ENCODE measurements around the gene WWOX.

Gene WWOX

DNA sequence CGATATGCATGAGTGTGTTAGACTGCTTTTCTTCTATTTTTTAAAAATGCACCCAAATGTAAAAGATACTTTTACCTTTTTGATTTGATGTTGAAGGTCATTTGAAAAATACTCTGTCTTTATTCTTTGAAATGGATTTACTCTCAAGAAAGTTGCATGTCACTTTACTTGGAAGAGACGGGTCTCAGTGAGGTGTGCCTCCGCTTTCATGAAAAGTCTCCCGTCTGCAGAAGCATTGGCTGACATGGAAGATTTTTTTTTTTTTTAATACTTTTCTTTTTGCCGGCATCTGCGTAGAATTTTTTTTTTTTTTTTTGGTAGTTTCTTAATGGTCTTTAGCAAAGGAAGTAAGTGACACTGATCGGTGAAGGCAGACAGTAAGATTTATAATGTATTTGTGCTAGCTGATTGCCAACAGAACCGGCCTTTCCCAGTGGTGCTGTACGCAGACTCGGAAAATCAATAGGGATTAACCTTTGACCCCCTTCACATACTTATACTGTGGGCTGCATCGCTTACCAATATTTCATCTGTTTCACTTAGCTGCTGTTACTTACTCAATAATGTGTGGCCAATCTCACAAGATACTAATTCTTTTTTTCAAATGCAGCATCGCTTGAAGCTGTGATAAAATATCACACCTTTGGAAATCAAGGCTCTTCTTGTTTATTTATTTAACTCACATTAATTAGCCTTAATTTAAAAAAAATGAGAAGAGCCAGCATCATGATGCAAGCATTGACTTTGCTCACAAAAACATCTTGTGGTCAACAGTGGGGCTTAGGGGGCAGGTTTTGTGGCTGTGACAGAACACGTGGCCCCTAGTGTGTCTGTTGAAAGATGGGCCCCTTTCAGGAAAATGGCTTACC, 383.9 kb downstream of the WWOX start:
- no peak for DNase-seq

GRCh38 chr16:78484509-78485058, 385.1 kb downstream of the WWOX start:
- no peak for DNase-seq

DNA sequence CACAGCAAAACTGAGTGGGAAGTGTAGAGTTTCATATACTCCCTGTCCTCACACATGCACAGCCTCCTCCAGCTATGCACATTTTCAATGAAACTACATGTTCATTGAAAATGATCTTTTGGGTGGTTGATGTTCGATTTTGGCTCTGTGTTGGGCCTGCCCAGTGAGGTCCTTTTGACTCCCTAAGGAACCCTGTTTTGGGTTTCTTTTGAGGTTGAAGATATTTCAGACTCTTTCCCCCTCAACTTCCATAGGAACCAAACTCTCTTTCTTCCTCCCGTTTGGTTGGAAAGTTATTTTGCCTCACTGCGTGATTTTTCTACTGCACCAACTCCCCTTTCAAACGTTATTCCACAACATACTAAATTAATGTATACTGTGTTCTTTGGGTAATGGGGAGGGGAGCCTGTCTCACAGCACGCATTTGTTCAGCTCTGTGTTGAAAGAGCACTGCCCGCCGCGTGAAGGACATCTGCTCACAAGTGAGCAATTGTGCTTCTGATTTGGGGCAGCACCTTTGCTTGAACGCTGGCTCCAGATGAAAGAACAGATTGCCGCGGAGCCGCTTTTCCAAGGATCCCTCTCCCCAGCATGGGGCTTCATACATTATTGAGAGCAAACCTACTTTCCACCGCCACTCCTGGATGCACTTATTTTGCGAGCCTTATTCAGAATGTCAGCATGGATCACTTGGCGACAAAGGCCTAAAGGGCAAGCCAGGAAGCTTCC, 385.9 kb downstream of the WWOX start:
- DNase-seq: no peak

GRCh38 chr16:78485917-78486257, 386.4 kb downstream of the WWOX start:
- no peak for DNase-seq

DNA sequence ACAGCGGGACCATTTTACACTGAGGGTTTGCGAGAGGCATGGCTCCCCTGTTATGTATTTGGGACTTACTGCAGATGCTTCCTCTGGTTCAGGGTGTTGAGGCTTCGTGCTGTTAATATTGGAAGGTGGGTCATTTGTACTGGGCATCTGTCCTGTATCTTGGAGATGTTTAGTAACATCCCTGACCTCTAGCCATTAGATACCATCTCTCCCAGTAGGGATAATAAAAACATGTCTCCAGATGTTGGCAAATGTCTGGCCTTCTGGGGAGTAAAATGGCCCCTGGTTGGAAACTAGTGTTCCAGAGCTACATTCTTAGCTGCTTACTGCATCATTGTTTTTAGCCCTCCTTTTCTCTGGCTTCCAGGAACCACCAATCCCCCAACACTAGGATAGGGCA, 388.0 kb downstream of the WWOX start:
- no peak for DNase-seq

DNA sequence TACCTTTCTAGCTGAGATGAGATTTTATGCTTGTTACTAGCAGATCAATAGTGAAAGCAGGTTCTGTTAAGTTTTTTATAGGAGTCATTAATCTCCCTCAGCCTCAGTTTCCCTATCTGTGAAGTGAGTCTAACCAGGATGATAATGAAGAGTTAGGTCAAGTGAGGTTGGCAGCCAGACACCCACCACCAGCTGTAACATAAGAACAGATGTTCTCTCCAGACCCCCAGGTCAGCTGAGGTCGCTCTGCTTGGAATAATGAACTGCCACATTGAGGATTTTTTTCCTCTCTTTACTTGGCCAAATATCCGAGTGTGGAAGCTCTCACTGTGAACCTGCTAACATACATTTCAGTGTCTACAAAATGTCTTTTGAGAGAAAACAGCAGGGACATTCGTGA, 389.6 kb downstream of the WWOX start:
- no peak for DNase-seq

DNA sequence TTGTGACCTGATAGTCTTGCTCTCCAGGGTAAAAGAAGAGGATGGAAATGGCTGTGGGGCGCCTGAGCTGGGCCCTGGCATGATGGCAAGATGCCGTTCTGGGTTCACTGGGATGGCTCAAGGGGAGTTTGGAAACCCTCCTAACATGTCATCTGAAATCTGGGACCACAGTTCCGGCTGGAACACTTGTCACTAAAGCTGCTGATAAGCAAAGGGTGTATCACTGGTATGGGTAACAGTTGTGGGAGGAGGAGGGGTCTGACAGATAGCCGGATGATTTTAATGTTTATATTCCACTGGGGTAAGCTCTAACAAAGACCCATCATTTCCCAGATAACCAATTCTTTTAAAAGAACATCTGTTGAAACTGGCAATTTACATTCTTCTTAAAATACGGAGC, 390.2 kb downstream of the WWOX start:
- DNase-seq: no peak

DNA sequence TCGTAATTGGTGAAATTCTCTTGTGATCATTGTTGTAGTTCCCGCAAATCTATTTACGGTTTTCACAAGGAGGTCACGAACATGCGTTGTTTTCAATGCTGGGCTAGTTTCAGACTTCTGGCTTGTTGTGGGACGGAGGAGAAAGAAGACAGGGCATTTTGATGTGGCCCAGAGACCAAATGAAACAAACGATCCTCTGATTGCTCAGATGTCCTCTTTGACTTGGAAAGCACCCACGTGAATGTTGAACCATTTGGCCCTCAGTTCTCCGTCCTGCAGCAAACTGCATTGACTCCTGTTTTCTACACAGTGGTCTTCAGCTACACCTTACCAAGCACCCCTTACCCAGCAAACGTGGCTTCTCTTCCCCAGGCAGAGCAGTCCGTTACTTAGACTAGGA, 391.0 kb downstream of the WWOX start:
- no peak for DNase-seq

- DNase-seq: no peak
These were observed 391.4 kb downstream of the WWOX start for GRCh38 chr16:78490847-78491246.

GRCh38 chr16:78493573-78493972, 394.1 kb downstream of the WWOX start:
- DNase-seq: no peak

DNA sequence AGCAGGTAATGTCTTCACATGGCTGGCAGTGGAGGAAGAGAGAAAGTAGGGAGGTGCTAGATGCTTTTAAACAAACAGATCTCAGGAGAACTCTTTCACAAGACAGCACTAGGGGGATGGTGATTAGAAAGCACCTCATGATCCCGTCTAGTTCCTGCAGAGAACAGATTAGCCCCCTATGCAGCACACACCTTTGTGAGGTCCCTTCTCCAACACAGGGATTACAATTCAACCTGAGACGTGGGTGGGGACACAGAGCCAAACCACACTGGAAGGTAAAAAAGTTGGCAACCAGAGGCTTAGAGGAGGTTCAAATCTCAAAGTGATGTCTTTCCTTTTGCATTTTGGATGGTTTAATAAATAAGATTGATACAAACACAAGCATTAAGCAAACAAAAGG, 394.7 kb downstream of the WWOX start:
- no peak for DNase-seq

DNA sequence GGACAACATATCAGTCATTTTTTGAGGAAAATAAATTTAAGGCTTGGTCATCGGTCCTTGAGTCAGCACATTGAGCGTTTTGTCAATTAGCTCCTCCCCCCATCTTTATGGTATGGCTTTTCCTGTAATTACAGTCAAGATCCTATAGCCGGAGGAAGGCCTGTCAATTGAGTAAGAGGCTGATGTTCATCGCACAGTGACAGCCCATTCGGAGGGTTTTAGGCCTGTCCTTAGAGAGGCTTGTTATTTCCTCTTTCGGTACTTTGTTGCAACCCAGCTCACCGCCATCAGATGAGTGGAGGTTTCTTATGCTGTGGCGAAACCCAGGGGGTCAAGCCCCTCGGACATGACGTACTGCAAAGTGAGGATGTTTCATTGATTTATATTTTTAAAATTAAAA, 395.2 kb downstream of the WWOX start:
- no peak for DNase-seq

DNA sequence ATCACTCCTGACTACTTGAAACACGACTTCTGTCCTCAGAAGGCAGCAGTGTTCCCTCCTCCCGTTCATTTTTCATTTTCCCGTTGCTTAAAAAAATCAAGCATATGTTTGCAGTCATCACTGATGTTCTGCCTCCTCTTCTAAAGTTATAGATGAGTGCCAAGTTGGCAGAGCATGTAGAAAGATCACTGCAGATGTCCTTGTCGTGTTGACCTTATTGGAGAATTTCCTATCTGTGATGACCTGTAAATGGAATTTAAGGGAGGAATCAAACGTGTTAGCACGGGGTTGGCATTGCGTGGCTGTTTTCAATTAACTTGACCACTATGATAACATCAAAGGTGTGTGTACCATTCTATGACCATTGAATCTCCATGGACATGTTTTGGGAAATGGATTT, 396.7 kb downstream of the WWOX start:
- DNase-seq: no peak

DNA sequence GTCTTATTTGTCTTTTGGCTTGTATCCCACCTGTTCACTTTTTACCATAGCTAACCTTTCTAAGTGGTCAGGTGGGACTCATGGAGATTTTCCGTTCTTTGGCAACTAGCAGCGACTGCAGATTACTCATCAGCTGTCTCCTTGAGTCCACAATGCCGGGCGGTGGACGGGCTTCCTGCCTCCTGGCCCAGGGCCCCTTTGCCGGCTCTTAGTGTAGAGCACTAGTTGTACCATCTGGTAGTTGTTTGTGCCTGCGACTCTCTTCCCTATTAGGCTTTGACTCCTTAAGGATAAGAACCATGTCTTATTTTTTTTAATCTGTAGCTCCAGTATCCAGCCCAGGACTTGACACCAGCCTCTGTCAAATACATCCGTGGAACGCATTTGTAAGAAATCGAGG, 399.9 kb downstream of the WWOX start:
- no peak for DNase-seq

- DNase-seq: no peak
These were observed 401.3 kb downstream of the WWOX start for GRCh38 chr16:78500659-78501270.

GRCh38 chr16:78501744-78502143, 402.3 kb downstream of the WWOX start:
- DNase-seq: no peak

DNA sequence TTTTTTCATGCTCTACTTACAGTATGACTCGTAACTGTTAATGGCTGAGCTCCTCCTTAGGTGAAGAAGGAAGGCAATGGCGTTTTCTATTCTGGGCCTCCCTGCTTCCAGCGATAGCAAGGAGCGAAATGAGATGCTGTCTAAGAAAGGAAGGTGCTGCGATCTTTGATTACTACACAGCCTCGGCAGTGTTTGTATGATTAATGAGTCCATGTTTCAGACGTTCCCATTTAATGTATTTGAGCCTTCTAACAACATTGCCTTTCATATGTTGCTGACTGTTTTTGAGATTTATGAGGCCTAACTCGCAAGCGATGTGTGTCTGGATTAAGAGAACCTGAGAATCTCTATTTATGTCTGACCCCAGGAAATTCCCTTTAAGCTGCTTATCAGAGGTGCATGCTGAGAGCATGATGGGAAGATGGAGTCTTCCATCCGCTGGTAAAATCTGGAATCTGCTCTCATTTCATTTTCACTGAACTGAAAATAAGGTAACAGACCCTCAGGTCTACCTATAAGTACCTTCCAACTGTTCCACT, 403.4 kb downstream of the WWOX start:
- DNase-seq: no peak

DNA sequence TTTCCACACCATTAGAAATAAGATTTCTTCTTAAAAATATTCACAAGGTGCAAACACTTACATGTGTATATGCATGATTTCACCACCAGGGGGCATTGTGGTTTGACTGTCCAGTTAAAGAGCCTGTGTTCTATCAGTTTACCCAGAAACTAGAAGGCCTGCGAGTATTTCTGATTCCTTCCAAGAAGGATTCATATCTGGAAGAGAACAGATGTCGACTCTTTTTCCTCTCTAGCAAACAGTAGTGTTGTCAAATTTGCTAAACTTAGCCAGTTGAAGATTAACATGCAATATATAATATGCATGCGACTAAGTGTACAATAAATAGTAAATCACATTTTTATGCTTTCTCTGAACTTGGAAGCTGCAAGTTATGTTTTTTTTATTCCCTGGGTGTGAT, 404.1 kb downstream of the WWOX start:
- DNase-seq: peak; percentile 46

GRCh38 chr16:78504401-78504851, 405.0 kb downstream of the WWOX start:
- DNase-seq: no peak

- no peak for DNase-seq
These were observed 405.6 kb downstream of the WWOX start for GRCh38 chr16:78505036-78505435.

- DNase-seq: no peak
These were observed 406.3 kb downstream of the WWOX start for GRCh38 chr16:78505544-78506366.
